DMS53 treated with DMSO at 0.1 percent for 48 hours (cell line): ENCODE data around the gene ASB16.
A peak's percentile ranks its signal among the peaks of the same experiment; 100 is the strongest.
"Not testable (repeated sequence)": the region's sequence is repeated elsewhere in the genome, so short reads cannot be mapped to it uniquely, and the experiment has no call there.

Experiments used
- DNase-seq: peaks from one replicate; lab custom pipeline; 2025; ENCODE audit not compliant: unreplicated experiment; lab: John Stamatoyannopoulos, UW

Gene ASB16, protein sequence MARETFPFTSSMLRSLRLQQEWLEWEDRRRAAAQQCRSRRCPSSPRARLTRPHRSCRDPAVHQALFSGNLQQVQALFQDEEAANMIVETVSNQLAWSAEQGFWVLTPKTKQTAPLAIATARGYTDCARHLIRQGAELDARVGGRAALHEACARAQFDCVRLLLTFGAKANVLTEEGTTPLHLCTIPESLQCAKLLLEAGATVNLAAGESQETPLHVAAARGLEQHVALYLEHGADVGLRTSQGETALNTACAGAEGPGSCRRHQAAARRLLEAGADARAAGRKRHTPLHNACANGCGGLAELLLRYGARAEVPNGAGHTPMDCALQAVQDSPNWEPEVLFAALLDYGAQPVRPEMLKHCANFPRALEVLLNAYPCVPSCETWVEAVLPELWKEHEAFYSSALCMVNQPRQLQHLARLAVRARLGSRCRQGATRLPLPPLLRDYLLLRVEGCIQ

DNA sequence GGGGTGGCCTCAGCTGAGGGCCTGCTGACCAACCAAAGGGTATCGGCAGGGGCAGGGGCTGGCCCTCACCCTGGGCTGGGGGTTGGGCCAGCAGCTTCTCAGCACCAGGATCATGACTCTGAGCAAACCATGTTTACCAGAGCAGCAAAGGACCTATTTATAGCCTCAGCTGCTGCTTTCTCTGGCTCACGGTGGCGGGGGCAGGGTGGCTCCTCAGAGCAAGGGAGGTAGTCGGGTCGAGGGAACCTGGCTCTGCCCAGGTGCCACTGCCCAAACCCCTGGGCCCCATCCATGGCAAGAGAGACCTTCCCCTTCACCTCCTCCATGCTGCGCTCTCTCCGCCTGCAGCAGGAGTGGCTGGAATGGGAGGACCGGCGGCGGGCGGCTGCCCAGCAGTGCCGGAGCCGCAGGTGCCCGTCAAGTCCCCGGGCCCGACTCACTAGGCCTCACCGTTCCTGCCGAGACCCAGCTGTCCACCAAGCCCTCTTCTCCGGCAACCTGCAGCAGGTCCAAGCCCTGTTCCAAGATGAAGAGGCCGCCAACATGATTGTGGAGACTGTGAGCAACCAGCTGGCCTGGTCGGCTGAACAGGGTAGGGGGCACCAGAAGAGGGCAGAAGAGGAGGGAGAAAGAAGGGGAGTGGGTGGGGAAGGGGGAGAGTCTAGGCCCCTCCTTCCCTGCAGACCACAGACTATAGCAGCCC, at the start of gene ASB16:
Gene ASB16 (plus strand): TSS at position 206 of the 703 bp plus-strand sequence. CDS start 86 bp downstream, at position 292.
- peak; percentile 83 for DNase-seq

DNA sequence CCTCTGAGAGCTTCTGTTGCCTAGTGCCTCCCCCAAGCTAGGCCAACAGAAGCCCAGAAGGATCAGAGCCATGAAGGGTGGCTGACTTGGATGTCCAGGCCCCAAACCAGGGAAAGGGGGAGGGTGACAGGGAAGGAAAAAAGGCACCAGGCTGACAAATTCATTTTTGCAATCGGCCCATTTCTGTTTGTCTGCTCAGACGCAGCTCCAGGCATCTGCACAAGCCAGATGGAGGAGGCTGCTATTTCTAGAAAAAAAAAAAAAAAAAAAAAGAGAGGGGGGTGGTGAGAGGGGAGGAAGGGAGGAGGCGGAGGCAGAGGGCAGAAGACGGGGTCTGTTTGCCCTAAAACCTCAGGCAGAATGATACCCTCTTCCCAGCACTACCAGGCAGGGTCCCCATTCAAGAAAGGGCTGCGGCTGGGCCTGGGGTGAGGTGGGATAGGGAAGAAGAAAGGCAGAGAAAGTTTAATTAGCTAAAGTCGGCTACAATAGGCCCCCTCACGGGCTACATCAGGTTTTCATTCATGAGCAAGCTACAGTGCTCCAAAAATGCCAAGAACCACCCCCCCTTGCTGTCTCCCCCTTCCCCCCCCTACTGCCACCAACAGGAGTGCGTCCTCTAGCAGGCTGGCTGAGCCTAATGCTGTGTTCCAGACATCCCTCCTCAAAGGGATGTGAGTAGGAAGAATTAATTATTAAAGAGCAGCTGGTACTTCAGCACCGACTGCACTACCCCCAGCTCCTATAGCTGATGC, 49.5 kb upstream of the ASB16 start:
- no peak for DNase-seq

DNA sequence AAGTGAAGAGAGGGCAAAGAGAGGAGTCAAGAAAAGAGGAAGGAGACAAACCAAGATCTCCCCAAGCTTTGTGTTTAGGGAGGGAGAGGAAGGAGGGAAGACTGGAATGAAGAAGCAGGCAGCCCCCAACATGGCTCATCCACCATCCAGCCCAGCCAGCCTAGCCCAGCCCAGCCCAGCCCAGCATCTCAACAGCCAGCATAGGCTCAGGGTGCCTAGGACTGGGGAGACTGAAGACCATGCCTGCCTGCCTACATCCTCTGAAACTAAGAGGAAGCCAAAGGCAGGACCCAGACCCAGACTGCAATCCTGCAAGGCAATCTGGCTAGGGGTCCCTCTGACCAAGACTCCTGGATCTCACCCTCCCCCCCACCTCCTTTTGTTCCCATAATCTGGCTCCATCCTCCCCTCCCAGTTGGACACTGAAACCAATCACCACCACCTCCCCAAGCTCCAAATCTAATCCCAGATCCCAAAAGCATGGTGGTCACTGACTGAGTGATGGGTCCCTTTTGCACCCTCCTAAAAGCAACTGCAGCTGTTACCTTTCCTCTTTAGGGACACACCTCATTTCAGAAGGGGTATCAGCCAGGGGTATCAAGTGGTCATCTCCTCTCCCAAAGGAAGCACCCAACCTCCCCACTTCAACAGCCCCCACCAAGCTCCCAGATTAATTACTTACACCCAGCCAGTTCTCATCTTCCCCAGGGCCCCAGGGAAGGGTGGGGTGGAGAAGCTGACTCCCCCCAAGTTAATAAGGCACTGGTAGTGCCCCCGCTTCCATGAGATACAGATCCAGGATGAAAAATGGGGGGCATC, 48.3 kb upstream of the ASB16 start:
- DNase-seq = no peak

DNA sequence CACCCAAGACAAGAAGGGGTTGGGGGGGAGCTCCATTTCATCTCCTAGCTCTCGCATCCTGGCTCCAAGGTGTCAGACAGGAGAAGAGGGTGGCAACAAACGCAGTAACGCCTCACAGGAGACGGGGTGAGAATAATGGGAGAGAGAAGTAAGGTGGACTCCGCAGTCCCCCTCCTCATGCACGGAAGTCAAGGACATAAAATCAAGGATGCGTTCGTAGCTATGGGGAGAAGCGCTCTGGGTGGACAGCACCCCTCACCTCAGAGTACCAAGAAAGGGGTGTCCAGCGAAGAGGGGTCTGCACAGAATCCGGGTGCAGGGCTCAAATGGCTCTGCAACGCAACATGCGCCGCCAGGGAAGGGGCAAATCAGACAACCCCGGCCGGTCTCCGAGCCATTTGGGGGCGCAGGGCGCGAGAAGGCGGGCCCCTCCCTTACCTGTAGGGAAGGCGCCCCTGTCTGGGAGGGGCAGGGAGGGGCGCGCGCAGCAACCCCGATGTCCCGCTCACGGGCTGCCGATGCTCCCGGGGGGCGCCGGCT, 47.6 kb upstream of the ASB16 start:
- no peak for DNase-seq

DNA sequence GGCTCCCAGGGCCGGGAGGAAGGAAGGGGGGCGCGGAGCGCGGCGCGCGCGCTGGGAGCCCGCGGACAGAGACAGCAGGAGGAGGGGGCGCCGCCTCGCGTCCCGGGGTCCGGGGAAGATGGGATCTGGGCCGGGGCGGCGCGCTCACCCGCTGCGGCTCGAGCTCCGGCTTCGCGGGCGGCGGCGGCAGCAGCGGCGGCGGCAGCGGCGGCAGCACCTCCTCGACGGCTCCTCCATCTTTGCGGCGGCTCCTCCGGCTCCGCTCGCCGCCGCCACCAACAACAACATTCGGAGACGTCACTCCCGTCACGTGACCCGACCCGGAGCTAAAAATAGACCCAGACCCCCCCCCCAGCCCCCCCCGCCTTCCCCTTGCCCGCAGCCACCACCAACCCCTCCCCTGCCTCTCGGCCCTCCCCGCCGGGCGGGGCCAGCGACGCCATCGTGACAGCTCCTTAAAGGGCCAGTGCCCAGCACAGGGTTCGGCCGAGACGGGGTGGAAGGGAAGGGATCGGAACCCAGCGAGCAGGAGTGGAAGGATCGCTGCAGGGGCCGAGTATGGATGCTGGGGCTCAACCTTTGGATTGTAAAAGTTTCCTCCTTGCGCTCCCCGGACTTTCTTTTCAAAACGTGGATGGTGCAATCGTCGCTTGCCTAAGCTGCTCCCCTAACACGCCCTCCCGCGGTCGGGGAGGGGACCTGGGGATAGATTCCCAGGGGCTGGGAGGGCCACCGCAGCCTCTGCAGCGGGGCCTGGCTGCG, 47.0 kb upstream of the ASB16 start, which contains the start of gene HDAC5:
Gene HDAC5 (minus strand): TSS at position 286 of the 762 bp plus-strand sequence. CDS start 6,126 bp downstream, outside the sequence.
- peak; percentile 87 for DNase-seq

DNA sequence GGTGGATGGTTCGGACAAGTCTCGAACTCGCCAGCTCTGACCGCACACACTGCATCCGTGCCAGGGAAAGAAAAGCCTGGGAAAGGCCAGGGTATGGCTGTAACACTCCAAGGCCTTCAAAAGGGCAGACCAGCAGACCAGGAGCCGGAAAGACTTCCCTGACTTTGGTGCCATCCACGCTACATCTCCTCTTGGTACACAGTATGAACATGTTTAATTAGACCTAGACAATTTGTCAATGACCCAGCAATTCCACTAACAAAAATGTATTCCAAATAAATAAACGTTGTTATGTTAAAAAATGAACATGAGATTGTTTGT, 46.4 kb upstream of the ASB16 start:
- DNase-seq = no peak

DNA sequence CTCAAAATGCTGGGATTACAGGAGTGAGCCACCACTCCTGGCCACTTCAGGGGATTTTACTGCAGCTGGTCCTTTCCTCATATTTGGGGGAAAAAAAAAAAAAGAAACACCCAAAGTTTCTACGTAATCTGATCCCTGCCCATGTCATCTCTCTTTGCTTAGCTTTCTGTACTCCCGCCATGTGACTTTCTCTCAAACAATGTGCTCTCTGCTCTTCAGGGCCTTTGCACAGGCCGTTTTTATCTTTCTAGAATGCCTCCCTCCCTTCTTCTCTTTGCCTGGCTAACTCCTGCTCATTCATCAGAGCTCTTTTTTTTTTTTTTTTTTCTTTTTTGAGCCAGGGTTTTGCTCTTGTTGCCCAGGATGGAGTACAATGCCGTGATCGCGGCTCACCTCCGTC, 42.1 kb upstream of the ASB16 start:
- no peak for DNase-seq

DNA sequence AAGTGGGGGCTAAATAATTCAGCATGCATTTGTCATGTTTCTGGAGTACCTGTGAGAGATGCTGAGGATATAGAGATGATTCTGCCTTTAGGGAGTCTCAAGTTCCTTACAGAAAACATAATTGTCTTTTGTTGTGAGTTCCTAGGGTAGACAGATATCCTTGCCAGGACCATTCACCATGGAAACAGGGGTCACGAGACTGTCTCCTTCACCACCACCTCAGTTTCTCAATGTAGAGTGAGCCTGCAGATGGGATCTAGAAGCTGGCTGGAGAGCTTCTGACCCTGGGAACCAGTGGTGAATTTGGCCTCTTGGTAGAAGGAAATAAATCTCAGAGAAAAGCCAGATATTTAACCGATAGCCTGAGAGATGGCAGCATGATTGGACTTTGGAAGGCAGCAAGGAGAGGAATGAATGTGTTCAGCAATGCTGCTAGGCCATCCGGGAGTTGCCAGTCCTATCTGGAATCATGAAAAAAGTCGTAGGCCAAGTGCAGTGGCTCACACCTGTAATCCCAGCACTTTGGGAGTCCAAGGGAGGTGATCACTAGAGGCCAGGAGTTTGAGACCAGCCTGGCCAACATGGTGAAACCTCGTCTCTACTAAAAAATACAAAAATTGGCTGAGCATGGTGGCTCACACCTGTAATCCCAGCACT, 39.7 kb upstream of the ASB16 start:
- DNase-seq = no peak

DNA sequence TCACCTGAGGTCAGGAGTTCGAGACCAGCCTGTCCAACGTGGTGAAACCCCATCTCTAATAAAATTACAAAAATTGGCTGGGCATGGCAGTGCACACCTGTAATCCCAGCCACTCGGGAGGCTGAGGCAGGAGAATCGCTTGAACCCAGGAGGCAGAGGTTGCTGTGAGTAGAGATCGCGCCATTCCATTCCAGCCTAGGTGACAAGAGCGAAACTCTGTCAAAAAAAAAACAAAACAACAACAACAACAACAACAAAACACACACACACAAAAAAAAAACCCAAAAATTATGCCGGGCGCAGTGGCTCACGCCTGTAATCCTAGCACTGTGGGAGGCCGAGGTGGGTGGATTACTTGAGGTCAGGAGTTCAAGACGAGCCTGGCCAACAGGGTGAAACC, 39.1 kb upstream of the ASB16 start:
- DNase-seq = not testable (repeated sequence)

DNA sequence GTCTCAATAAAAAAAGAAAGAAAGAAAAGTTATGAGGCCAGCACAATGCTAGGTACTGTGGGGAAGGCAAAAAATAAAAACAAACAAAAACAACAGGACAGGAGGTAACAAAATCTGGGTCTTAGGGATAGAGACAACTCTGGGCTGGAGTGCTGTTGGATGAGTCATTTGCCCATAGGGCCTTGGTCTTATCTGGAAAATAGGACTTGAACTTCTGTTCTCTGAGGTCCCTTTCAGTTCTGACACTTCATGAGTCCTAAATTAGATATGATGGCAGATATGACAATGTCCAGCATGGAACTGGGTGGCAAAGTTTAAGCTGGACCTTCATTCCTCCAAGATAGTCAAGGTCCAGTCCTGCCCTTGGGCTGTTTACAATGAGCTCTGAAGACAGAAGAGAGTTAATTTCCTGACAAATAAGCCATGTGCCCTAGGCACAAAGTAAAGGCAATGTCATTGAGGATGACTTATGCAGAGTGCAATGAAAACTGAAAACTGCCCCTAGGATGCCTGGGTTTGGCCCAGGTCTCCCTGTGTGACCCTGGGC, 38.2 kb upstream of the ASB16 start:
- DNase-seq = no peak

DNA sequence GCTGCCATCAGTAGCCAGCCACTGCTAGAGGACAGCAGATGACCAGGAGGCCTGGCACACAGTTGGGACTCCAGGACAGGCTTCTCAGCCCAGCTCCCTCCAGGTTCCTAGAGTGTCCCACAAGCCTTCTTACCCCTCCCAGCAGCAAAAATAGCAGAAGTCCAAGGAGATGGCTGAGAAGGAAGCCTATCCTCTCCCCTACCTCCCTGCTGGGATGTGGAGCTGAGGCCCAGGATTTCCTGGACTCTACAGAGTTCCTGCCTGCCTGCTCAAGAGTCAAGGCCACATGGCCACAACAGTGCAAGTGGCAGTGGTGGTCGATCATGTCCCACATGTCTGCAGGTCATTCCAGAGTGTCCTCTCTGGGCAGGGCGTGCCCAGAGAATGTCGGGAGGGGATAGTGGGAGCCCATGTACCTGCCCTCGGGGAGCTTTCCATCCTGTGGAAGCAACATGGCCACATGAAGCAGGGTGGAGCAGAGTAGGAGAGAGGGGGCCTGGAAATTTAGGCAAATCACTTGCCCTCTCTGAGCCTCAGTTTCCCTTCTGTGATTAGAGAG, 36.5 kb upstream of the ASB16 start:
- no peak for DNase-seq

DNA sequence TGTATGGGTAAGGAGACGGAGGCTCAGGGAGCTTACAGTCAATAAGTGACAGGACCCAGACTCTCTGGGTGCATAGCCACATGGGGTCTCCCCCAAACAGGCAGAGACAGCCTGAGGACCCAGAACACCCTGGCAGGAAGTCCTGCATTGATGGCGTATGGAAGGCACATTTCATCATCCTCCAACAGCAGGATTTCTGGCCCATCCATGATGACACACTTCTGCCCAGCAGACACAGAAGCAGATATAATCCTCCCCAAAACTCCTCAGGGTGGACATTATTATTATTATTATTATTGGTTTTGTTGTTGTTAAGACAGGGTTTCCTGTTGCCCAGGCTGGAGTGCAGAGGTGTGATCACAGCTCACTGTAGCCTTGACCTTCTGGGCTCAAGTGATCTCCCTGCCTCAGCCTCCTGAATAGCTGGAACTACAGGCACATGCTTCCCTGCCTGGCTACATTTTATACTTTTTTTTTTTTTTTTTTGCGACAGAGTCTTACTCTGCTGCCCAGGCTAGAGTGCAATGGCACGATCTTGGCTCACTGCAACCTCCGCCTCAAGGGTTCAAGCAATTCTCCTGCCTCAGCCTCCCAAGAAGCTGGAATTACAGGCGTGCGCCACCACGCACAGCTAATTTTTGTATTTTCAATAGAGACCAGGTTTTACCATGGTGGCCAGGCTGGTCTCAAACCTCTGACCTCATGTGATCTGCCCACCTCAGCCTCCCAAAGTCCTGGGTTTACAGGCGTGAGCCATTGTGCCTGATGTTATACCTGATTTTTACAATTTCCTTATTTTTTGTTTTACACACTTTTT, 35.5 kb upstream of the ASB16 start:
- DNase-seq = no peak

DNA sequence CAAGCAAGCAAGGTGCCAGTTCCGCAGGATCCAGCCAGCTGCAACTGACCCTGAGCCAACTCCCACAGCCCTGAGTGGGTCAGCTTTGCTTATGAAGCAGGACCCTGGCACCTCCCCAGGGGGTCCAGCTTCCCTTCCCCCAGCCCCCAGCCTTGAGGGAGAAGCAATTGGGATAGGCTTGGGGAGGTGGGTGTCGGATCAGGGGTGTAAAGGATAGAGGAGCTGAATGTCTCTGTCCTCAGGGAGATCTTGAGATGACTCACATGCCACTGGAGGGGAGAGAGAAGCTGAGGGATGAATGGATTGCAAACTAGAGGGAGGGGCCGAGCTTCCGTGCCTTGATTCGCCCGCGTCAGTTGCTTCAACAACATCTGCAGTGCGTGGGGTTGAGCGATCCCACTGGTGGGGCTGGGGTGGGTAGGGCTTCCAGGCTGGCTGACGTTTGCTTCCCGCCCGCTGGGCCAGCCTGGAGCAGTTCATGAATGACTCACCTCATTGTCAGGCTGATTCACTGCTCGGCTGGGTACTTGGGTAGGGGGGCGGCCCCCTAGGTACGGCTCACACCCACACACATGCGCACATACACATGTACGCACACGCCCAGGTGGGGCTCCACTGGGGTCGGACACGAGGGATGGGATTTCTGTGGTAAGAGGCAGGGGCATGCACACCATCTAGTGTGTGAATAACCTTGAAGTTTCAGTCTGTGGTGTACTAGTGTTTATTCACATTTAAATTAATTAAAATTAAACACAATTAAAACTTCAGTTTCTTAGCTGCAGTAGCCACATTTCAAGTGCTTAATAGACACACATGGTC, 32.4 kb upstream of the ASB16 start:
- peak; percentile 96 for DNase-seq

DNA sequence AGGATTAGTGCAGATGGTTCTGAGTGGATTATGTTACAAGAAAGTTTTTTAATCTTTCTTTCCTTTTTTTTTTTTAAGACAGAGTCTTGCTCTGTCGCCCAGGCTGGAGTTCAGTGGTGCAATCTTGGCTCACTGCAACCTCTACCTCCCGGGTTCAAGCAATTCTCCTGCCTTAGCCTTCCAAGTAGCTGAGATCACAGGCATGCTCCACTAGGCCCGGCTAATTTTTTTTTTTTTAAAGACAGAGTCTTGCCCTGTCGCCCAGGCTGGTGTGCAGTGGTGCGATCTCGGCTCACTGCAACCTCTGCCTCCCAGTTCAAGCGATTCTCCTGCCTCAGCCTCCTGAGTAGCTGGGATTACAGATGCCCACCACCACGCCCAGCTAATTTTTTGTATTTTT, 26.6 kb upstream of the ASB16 start:
- not testable (repeated sequence) for DNase-seq

DNA sequence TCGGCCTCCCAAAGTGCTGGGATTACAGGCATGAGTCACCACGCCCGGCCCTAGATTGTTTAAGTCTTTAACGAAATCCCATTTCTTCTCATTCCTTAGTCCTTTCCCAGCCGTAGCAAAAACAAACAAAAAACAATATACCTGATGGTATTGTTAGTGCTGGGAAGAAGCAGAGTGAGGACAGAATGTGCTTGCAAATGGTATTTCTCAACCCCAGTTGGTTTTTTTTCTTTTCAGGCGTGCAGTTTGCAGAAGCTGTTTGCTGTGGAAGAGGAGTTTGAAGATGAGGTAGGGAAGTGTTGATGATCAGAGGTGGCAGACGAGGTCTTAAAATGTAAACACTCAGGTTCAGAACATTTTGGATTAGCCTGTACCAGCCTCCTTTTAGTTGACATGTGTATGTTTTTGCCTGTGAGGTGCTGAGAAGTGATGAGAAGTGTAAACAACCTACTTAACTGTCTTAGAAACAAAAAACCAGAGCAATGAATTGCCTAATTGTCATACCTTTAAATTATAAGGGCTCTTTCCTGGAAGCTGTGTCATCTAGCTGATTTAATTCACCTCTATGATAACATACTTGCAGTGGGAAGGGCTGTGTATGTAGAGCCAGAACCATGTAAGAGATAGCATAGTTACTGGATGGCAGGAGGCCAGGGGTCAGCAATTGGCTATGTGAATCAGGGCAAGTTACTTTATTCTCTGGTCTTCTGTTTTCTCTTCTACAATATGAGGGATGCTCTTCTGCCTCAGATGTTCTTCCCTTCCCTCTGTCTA, 25.4 kb upstream of the ASB16 start:
- no peak for DNase-seq
